GM12878 (cell line): ENCODE measurements around the gene TAOK2. TPM values are rescaled to one million over a fixed set of nuclear protein-coding genes. Genes with fewer than 3 reads are reported as not detected.
A peak's percentile ranks its signal among the peaks of the same experiment; 100 is the strongest.

Source experiments
- BACH1 ChIP-seq: fragments of 450-650 bp; IDR thresholded peaks from 2 replicates; pipeline ENCODE4 v1.6.1; 2017; ENCODE audit warnings: mild to moderate bottlenecking, borderline replicate concordance
- CHD2 ChIP-seq: IDR thresholded peaks from 2 replicates; pipeline ENCODE4 v1.6.1; 2011; ENCODE audit warnings: low read depth, low read length, improper control_type of control experiment, borderline replicate concordance
- CREB1 ChIP-seq: IDR thresholded peaks from 2 replicates; pipeline ENCODE4 v1.6.1; 2012; ENCODE audit warnings: low read depth, mild to moderate bottlenecking, inconsistent platforms
- GABPA ChIP-seq: IDR thresholded peaks from 2 replicates; pipeline ENCODE4 v1.6.1; 2014; ENCODE audit warnings: antibody characterized with exemption, low read depth, mild to moderate bottlenecking, inconsistent platforms
- IKZF2 ChIP-seq, 2 experiments: fragments of 450-650 bp; IDR thresholded peaks; 2 replicates each; pipeline ENCODE4 v1.6.1; 2017; ENCODE audit warnings: mild to moderate bottlenecking in 2 of 2, moderate library complexity in 2 of 2
- KAT2A ChIP-seq: conservative IDR thresholded peaks from 2 replicates; pipeline ENCODE4 v1.6.1; 2011; ENCODE audit warnings: low read depth, low read length; ENCODE audit not compliant: control insufficient read depth
- LARP7 ChIP-seq: fragments of 450-650 bp; IDR thresholded peaks from 2 replicates; pipeline ENCODE4 v1.6.1; 2017; ENCODE audit warnings: mild to moderate bottlenecking
- RBBP5 ChIP-seq: fragments of 200-600 bp; sonication (generic); conservative IDR thresholded peaks from 2 replicates; pipeline ENCODE4 v1.6.1; 2016
- RUNX3 ChIP-seq: IDR thresholded peaks from 2 replicates; pipeline ENCODE4 v1.6.1; 2012; ENCODE audit warnings: low read length, inconsistent platforms
- SUPT20H ChIP-seq: IDR thresholded peaks from 2 replicates; pipeline ENCODE4 v1.6.1; 2011; ENCODE audit warnings: low read depth, mild to moderate bottlenecking, low read length, moderate library complexity, borderline replicate concordance; ENCODE audit not compliant: control insufficient read depth
- ZZZ3 ChIP-seq: IDR thresholded peaks from 2 replicates; pipeline ENCODE4 v1.6.1; 2011; ENCODE audit warnings: low read depth; ENCODE audit not compliant: control insufficient read depth, insufficient read length
- polyA plus RNA-seq, 11 experiments: library from polyadenylated mRNA; depleted of rRNA in 4 of 11; unstranded in 6 of 11; stranded (reverse) in 5 of 11; fragments of >200 nt; fragmentation: Nextera tagmentation in 4 of 11; fragmentation: Illumina TruSeq in 1 of 11; extraction: Ambion mirVana in 4 of 11; extraction: Trizol in 1 of 11; gene quantifications; 1 replicate in 1 of 11; 2 replicates in 10 of 11; pipeline versions ENCODE4 v1.2.1 to v1.2.3, GENCODE V29; 2011 to 2016; ENCODE audit warnings: inconsistent platforms in 2 of 11, missing spikeins in 2 of 11, low read depth in 1 of 11
- total RNA-seq, 4 experiments: library from RNA; depleted of rRNA in 3 of 4; stranded (reverse); fragments of >200 nt in 3 of 4; fragmentation: Illumina TruSeq in 1 of 4; extraction: Trizol in 1 of 4; gene quantifications; 2 replicates each; pipeline versions ENCODE4 v1.2.1 to v1.2.3, GENCODE V29; 2013 to 2021
- TF ChIP-seq, protein P1 (sequence below): fragments of 450-650 bp; conservative IDR thresholded peaks from 2 replicates; pipeline ENCODE4 v1.6.1; 2017; ENCODE audit warnings: mild to moderate bottlenecking, moderate library complexity
- TF ChIP-seq, protein P2 (sequence below): fragments of 450-650 bp; IDR thresholded peaks from 2 replicates; pipeline ENCODE4 v1.6.1; 2016; ENCODE audit warnings: mild to moderate bottlenecking, moderate library complexity, borderline replicate concordance
- TF ChIP-seq, protein P3 (sequence below): IDR thresholded peaks from 2 replicates; pipeline ENCODE4 v1.6.1; 2012; ENCODE audit warnings: mild to moderate bottlenecking, low read depth, low read length

The TAOK2 gene
- total and polyA plus RNA-seq, 10 of the 15 experiments (the other 5 are each of a cell fraction or from before 2014, with no cell fraction given): 0.14 to 40.2 (median 11.6) TPM

DNA sequence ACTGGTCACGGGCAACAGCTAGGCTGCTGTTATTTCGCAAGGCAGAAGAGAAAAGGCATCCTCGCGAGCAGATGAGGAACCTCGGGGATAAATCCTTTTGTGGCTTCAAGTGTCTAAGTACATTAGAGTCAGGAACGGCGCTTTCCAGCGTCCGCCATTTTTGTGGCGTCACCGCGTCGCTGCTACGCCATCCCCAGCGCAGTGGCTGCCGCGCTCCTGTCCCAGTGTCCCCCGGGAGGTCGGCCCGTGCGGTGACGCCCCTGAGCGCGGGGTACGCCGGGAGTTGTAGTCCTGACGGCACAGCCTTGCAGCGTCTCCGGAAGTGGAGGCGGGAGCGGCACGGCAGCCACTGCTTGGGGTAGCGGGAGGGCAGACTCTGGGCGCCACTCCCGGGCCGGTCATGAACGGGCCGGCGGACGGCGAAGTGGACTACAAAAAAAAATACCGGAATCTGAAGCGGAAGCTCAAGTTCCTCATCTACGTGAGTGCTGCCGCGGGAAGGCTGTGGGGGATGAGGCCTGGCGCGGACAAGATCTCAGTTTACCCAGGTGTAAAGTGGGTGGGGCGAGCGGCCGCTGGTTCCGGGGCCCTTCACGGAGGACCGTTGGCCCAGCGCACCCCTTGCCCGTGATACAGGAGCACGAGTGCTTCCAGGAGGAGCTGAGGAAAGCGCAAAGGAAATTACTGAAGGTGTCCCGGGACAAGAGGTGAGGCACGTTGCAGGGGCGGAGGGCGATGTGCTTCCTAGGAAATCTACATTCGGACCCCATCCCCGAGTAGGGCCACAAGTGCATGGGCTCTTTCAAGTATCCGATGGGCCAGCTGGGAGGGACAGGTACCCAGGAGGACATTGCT, 22.5 kb downstream of the TAOK2 start, which contains the start of gene INO80E (continued):
- TF ChIP-seq, protein P1, sequence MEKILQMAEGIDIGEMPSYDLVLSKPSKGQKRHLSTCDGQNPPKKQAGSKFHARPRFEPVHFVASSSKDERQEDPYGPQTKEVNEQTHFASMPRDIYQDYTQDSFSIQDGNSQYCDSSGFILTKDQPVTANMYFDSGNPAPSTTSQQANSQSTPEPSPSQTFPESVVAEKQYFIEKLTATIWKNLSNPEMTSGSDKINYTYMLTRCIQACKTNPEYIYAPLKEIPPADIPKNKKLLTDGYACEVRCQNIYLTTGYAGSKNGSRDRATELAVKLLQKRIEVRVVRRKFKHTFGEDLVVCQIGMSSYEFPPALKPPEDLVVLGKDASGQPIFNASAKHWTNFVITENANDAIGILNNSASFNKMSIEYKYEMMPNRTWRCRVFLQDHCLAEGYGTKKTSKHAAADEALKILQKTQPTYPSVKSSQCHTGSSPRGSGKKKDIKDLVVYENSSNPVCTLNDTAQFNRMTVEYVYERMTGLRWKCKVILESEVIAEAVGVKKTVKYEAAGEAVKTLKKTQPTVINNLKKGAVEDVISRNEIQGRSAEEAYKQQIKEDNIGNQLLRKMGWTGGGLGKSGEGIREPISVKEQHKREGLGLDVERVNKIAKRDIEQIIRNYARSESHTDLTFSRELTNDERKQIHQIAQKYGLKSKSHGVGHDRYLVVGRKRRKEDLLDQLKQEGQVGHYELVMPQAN: peak; percentile 20; the same call in 1 of the 2 replicates
- TF ChIP-seq KAT2A (no peak), CHD2 (peak; percentile 69), ZZZ3 (no peak), RBBP5 (no peak), GABPA (peak; percentile 75), BACH1 (peak; percentile 25; the same call in 1 of the 2 replicates), RUNX3 (peak; percentile 65; the same call in 1 of the 2 replicates), CREB1 (peak; percentile 98), IKZF2 (IDR thresholded peaks at IDR 0.05) (no peak), LARP7 (0 out of 2 replicates have a peak, but pooled peaks have one; percentile 12), SUPT20H (no peak)
- TF ChIP-seq, protein P2, sequence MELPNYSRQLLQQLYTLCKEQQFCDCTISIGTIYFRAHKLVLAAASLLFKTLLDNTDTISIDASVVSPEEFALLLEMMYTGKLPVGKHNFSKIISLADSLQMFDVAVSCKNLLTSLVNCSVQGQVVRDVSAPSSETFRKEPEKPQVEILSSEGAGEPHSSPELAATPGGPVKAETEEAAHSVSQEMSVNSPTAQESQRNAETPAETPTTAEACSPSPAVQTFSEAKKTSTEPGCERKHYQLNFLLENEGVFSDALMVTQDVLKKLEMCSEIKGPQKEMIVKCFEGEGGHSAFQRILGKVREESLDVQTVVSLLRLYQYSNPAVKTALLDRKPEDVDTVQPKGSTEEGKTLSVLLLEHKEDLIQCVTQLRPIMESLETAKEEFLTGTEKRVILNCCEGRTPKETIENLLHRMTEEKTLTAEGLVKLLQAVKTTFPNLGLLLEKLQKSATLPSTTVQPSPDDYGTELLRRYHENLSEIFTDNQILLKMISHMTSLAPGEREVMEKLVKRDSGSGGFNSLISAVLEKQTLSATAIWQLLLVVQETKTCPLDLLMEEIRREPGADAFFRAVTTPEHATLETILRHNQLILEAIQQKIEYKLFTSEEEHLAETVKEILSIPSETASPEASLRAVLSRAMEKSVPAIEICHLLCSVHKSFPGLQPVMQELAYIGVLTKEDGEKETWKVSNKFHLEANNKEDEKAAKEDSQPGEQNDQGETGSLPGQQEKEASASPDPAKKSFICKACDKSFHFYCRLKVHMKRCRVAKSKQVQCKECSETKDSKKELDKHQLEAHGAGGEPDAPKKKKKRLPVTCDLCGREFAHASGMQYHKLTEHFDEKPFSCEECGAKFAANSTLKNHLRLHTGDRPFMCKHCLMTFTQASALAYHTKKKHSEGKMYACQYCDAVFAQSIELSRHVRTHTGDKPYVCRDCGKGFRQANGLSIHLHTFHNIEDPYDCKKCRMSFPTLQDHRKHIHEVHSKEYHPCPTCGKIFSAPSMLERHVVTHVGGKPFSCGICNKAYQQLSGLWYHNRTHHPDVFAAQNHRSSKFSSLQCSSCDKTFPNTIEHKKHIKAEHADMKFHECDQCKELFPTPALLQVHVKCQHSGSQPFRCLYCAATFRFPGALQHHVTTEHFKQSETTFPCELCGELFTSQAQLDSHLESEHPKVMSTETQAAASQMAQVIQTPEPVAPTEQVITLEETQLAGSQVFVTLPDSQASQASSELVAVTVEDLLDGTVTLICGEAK: peak; percentile 76; the same call in 1 of the 2 replicates
- TF ChIP-seq, protein P3, sequence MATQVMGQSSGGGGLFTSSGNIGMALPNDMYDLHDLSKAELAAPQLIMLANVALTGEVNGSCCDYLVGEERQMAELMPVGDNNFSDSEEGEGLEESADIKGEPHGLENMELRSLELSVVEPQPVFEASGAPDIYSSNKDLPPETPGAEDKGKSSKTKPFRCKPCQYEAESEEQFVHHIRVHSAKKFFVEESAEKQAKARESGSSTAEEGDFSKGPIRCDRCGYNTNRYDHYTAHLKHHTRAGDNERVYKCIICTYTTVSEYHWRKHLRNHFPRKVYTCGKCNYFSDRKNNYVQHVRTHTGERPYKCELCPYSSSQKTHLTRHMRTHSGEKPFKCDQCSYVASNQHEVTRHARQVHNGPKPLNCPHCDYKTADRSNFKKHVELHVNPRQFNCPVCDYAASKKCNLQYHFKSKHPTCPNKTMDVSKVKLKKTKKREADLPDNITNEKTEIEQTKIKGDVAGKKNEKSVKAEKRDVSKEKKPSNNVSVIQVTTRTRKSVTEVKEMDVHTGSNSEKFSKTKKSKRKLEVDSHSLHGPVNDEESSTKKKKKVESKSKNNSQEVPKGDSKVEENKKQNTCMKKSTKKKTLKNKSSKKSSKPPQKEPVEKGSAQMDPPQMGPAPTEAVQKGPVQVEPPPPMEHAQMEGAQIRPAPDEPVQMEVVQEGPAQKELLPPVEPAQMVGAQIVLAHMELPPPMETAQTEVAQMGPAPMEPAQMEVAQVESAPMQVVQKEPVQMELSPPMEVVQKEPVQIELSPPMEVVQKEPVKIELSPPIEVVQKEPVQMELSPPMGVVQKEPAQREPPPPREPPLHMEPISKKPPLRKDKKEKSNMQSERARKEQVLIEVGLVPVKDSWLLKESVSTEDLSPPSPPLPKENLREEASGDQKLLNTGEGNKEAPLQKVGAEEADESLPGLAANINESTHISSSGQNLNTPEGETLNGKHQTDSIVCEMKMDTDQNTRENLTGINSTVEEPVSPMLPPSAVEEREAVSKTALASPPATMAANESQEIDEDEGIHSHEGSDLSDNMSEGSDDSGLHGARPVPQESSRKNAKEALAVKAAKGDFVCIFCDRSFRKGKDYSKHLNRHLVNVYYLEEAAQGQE: no peak
